Large intestine (tissue), 3 donors: ENCODE measurements around the gene VLDLR. TPM values are rescaled to one million over a fixed set of nuclear protein-coding genes. Genes with fewer than 3 reads are reported as not detected.

ENCODE experiments used
- DNase-seq, 2 donors: peaks; one replicate each; pipeline versions ENCODE4 v3.0.0 to v3.0.0-alpha.2; 2013
- H3K27ac ChIP-seq: one replicate; pipeline ENCODE4 v1.5.1; 2013; ENCODE audit warnings: low read length
- H3K27me3 ChIP-seq: 2 replicates; pipeline ENCODE4 v1.6.1; 2013; ENCODE audit warnings: low read length; ENCODE audit not compliant: control insufficient read depth, insufficient read depth
- H3K36me3 ChIP-seq: 2 replicates; pipeline ENCODE4 v1.6.1; 2013; ENCODE audit warnings: low read length; ENCODE audit not compliant: control insufficient read depth, insufficient read depth
- H3K4me1 ChIP-seq: one replicate; pipeline ENCODE4 v1.6.1; 2013; ENCODE audit warnings: low read length; ENCODE audit not compliant: control insufficient read depth, insufficient read depth
- H3K4me3 ChIP-seq: one replicate; pipeline ENCODE4 v1.5.1; 2013; ENCODE audit warnings: low read length
- H3K9me3 ChIP-seq: one replicate; pipeline ENCODE4 v1.6.1; 2013; ENCODE audit warnings: mild to moderate bottlenecking, low read depth, low read length, moderate library complexity; ENCODE audit not compliant: control insufficient read depth
- WGBS: methylation state at CpG from one replicate; pipeline ENCODE4 v1.1.5; 2013; ENCODE audit warnings: low lambda C conversion rate; ENCODE audit not compliant: insufficient coverage; 5-methylcytosine and 5-hydroxymethylcytosine counted together
- polyA plus RNA-seq: library from polyadenylated mRNA; unstranded; fragments of 120-200 nt; gene quantifications from one replicate; pipeline ENCODE4 v1.2.1, GENCODE V29; 2013

VLDLR gene
- polyA plus RNA-seq, 1 donor: 9.1 TPM

GRCh38 chr9:2679011-2679410 lies 57.4 kb downstream of the VLDLR start:
- no peaks in the 10 kb centered on the region for H3K4me1 ChIP-seq
- H3K27ac ChIP-seq: no peak overlapping the region
- no peak overlapping the region for H3K4me3 ChIP-seq
- no peaks in the 10 kb centered on the region for H3K27me3 ChIP-seq
- H3K36me3 ChIP-seq: no peaks in the 10 kb centered on the region
- H3K9me3 ChIP-seq: no peaks in the 10 kb centered on the region
- no peak for DNase-seq
- WGBS: 86% methylated on average over 1 of the region's 2 CpGs

GRCh38 chr9:2681981-2682380 lies 60.4 kb downstream of the VLDLR start:
- no peaks in the 10 kb centered on the region for H3K9me3 ChIP-seq
- DNase-seq: no peak
- no peak overlapping the region for H3K4me3 ChIP-seq
- 80% methylated on average over 1 of the region's 1 CpG for WGBS
- H3K4me1 ChIP-seq: no peaks in the 10 kb centered on the region
- no peaks in the 10 kb centered on the region for H3K27me3 ChIP-seq
- H3K36me3 ChIP-seq: no peaks in the 10 kb centered on the region
- no peak overlapping the region for H3K27ac ChIP-seq

- no peak for DNase-seq
- no CpG with 5 or more reads among the region's 4 CpGs for WGBS
- Histone ChIP-seq H3K36me3 (no peaks in the 10 kb centered on the region), H3K27ac (no peak overlapping the region), H3K9me3 (no peaks in the 10 kb centered on the region), H3K27me3 (no peaks in the 10 kb centered on the region), H3K4me1 (no peaks in the 10 kb centered on the region), H3K4me3 (no peak overlapping the region)
Measured at GRCh38 chr9:2686911-2687310, 65.3 kb downstream of the VLDLR start.

GRCh38 chr9:2688636-2689035 lies 67.0 kb downstream of the VLDLR start:
- H3K27ac ChIP-seq: no peak overlapping the region
- 100% methylated on average over 1 of the region's 3 CpGs for WGBS
- H3K9me3 ChIP-seq: no peaks in the 10 kb centered on the region
- H3K4me3 ChIP-seq: no peak overlapping the region
- H3K36me3 ChIP-seq: no peaks in the 10 kb centered on the region
- H3K4me1 ChIP-seq: no peaks in the 10 kb centered on the region
- no peak for DNase-seq
- no peaks in the 10 kb centered on the region for H3K27me3 ChIP-seq

GRCh38 chr9:2691212-2691611 lies 69.6 kb downstream of the VLDLR start:
- no peaks in the 10 kb centered on the region for H3K36me3 ChIP-seq
- no peaks in the 10 kb centered on the region for H3K4me1 ChIP-seq
- H3K9me3 ChIP-seq: no peaks in the 10 kb centered on the region
- H3K27ac ChIP-seq: no peak overlapping the region
- H3K27me3 ChIP-seq: no peaks in the 10 kb centered on the region
- WGBS: 83% methylated on average over 1 of the region's 1 CpG
- H3K4me3 ChIP-seq: no peak overlapping the region
- DNase-seq: no peak

GRCh38 chr9:2691626-2692025 lies 70.0 kb downstream of the VLDLR start:
- no peaks in the 10 kb centered on the region for H3K4me1 ChIP-seq
- 92% methylated on average over 2 of the region's 2 CpGs for WGBS
- no peaks in the 10 kb centered on the region for H3K27me3 ChIP-seq
- H3K36me3 ChIP-seq: no peaks in the 10 kb centered on the region
- H3K27ac ChIP-seq: no peak overlapping the region
- H3K9me3 ChIP-seq: no peaks in the 10 kb centered on the region
- H3K4me3 ChIP-seq: no peak overlapping the region
- DNase-seq: peak in 1 of 2 donors; percentile 7

GRCh38 chr9:2693056-2693455 lies 71.5 kb downstream of the VLDLR start:
- Histone ChIP-seq H3K36me3 (no peaks in the 10 kb centered on the region), H3K4me3 (no peak overlapping the region), H3K27ac (no peak overlapping the region), H3K27me3 (no peaks in the 10 kb centered on the region), H3K9me3 (no peaks in the 10 kb centered on the region), H3K4me1 (no peaks in the 10 kb centered on the region)
- DNase-seq: no peak
- no CpG with 5 or more reads among the region's 3 CpGs for WGBS

- Histone ChIP-seq H3K9me3 (no peaks in the 10 kb centered on the region), H3K27me3 (no peaks in the 10 kb centered on the region), H3K36me3 (no peaks in the 10 kb centered on the region), H3K27ac (no peak overlapping the region), H3K4me3 (no peak overlapping the region), H3K4me1 (no peaks in the 10 kb centered on the region)
- no peak for DNase-seq
- no CpG with 5 or more reads among the region's 3 CpGs for WGBS
Measured at GRCh38 chr9:2697492-2697891, 75.9 kb downstream of the VLDLR start.

- WGBS: 74% methylated on average over 4 of the region's 6 CpGs
- no peaks in the 10 kb centered on the region for H3K9me3 ChIP-seq
- no peaks in the 10 kb centered on the region for H3K27me3 ChIP-seq
- no peak overlapping the region for H3K4me3 ChIP-seq
- no peaks in the 10 kb centered on the region for H3K4me1 ChIP-seq
- no peaks in the 10 kb centered on the region for H3K36me3 ChIP-seq
- no peak for DNase-seq
- no peak overlapping the region for H3K27ac ChIP-seq
Measured at GRCh38 chr9:2700398-2700797, 78.8 kb downstream of the VLDLR start.

GRCh38 chr9:2700909-2701550 lies 79.4 kb downstream of the VLDLR start:
- no peak for DNase-seq

GRCh38 chr9:2704504-2704903 lies 82.9 kb downstream of the VLDLR start:
- no peaks in the 10 kb centered on the region for H3K9me3 ChIP-seq
- no peak overlapping the region for H3K4me3 ChIP-seq
- no peak for DNase-seq
- H3K27ac ChIP-seq: no peak overlapping the region
- no peaks in the 10 kb centered on the region for H3K4me1 ChIP-seq
- H3K36me3 ChIP-seq: no peaks in the 10 kb centered on the region
- H3K27me3 ChIP-seq: no peaks in the 10 kb centered on the region

More at GRCh38 chr9:2700909-2701550, 79.4 kb downstream of the VLDLR start:
- H3K27ac ChIP-seq: no peak overlapping the region
- no peaks in the 10 kb centered on the region for H3K27me3 ChIP-seq
- H3K4me1 ChIP-seq: no peaks in the 10 kb centered on the region
- no peaks in the 10 kb centered on the region for H3K9me3 ChIP-seq
- WGBS: 100% methylated on average over 1 of the region's 10 CpGs
- H3K4me3 ChIP-seq: no peak overlapping the region
- no peaks in the 10 kb centered on the region for H3K36me3 ChIP-seq
